HAP-1 (cell line): ENCODE results near the gene TCF7L1.

Experiments
- DNase-seq, 2 experiments: peaks; one replicate each; pipeline ENCODE4 v3.0.0-alpha.2; 2016 to 2020; ENCODE audit warnings: low spot score in 2 of 2
- H3K27me3 ChIP-seq: fragments of 250-450 bp; sonication (Bioruptor Pico); 2 replicates; pipeline ENCODE4 v1.5.1; 2020; ENCODE audit warnings: low read depth, mild to moderate bottlenecking, moderate library complexity
- H3K36me3 ChIP-seq: fragments of 250-450 bp; sonication (Bioruptor Pico); replicated peaks from 2 replicates; pipeline ENCODE4 v1.5.1; 2020; ENCODE audit warnings: mild to moderate bottlenecking
- H3K4me1 ChIP-seq: fragments of 250-450 bp; sonication (Bioruptor Pico); 2 replicates; pipeline ENCODE4 v1.5.1; 2020; ENCODE audit warnings: mild to moderate bottlenecking
- H3K4me3 ChIP-seq: fragments of 250-450 bp; sonication (Bioruptor Pico); 2 replicates; pipeline ENCODE4 v1.5.1; 2020; ENCODE audit warnings: mild to moderate bottlenecking, moderate library complexity
- H3K9me3 ChIP-seq: fragments of 250-450 bp; sonication (Bioruptor Pico); 2 replicates; pipeline ENCODE4 v1.5.1; 2020; ENCODE audit warnings: mild to moderate bottlenecking, moderate library complexity
- in situ Hi-C: fragments of 300-500 bp; cut with MboI; formaldehyde crosslinking; loops from 3 replicates; pipeline ENCODE4 v1.14.3; 2020; ENCODE audit warnings: low sequenced_read_pairs, inconsistent platforms, mixed read lengths

The TCF7L1 gene

GRCh38 chr2:85215448-85216401, 82.5 kb downstream of the TCF7L1 start:
- peak; percentile 87 to 99 for DNase-seq
- Histone ChIP-seq H3K4me3 (peak overlapping the region; percentile 3; the same call in 1 of the 2 replicates), H3K4me1 (peaks cover 30% of the 10 kb centered on the region), H3K27me3 (no peaks in the 10 kb centered on the region), H3K9me3 (no peaks in the 10 kb centered on the region), H3K36me3 (no peaks in the 10 kb centered on the region; the same call in 1 of the 2 replicates)
- in situ Hi-C loops = no loop called here

GRCh38 chr2:85216927-85217326, 83.7 kb downstream of the TCF7L1 start:
- Histone ChIP-seq H3K4me1 (peaks cover 30% of the 10 kb centered on the region), H3K27me3 (no peaks in the 10 kb centered on the region), H3K36me3 (no peaks in the 10 kb centered on the region; the same call in 1 of the 2 replicates), H3K9me3 (no peaks in the 10 kb centered on the region), H3K4me3 (no peak overlapping the region)
- in situ Hi-C loops = no loop called here
- no peak for DNase-seq

- Histone ChIP-seq H3K27me3 (no peaks in the 10 kb centered on the region), H3K9me3 (0 out of 2 replicates have a peak, but pooled peaks cover 2% of the 10 kb centered on the region), H3K4me1 (peaks cover 12% of the 10 kb centered on the region), H3K4me3 (no peak overlapping the region), H3K36me3 (no peaks in the 10 kb centered on the region; the same call in 1 of the 2 replicates)
- DNase-seq = no peak
- in situ Hi-C loops = no loop called here
These were observed 88.0 kb downstream of the TCF7L1 start for GRCh38 chr2:85221067-85221691.

- DNase-seq = peak; percentile 21 to 41
- Histone ChIP-seq H3K36me3 (no peaks in the 10 kb centered on the region), H3K4me3 (no peak overlapping the region), H3K9me3 (0 out of 2 replicates have a peak, but pooled peaks cover 2% of the 10 kb centered on the region), H3K4me1 (no peaks in the 10 kb centered on the region; the same call in 1 of the 2 replicates), H3K27me3 (no peaks in the 10 kb centered on the region)
- in situ Hi-C loops = no loop called here
These were observed 89.6 kb downstream of the TCF7L1 start for GRCh38 chr2:85222792-85223191.

- H3K36me3 ChIP-seq = no peaks in the 10 kb centered on the region
- H3K4me1 ChIP-seq = peaks cover 10% of the 10 kb centered on the region
- no peak for DNase-seq
- no peaks in the 10 kb centered on the region for H3K27me3 ChIP-seq
- H3K9me3 ChIP-seq = 0 out of 2 replicates have a peak, but pooled peaks cover 2% of the 10 kb centered on the region
- in situ Hi-C loops = no loop called here
- H3K4me3 ChIP-seq = no peak overlapping the region
These were observed 93.6 kb downstream of the TCF7L1 start for GRCh38 chr2:85226783-85227182.

- in situ Hi-C loops = no loop called here
- H3K9me3 ChIP-seq = no peaks in the 10 kb centered on the region
- DNase-seq = no peak
- no peak overlapping the region for H3K4me3 ChIP-seq
- H3K27me3 ChIP-seq = no peaks in the 10 kb centered on the region
- no peaks in the 10 kb centered on the region for H3K36me3 ChIP-seq
- peaks cover 31% of the 10 kb centered on the region for H3K4me1 ChIP-seq
These were observed 97.7 kb downstream of the TCF7L1 start for GRCh38 chr2:85230679-85231467.

- Histone ChIP-seq H3K4me3 (no peak overlapping the region), H3K36me3 (no peaks in the 10 kb centered on the region), H3K27me3 (no peaks in the 10 kb centered on the region), H3K4me1 (peaks cover 31% of the 10 kb centered on the region), H3K9me3 (no peaks in the 10 kb centered on the region)
- no peak for DNase-seq
- in situ Hi-C loops = no loop called here
These were observed 98.2 kb downstream of the TCF7L1 start for GRCh38 chr2:85231468-85231805.

- no peaks in the 10 kb centered on the region for H3K36me3 ChIP-seq
- no peak overlapping the region for H3K4me3 ChIP-seq
- peak; percentile 63 to 67 for DNase-seq
- no peaks in the 10 kb centered on the region for H3K9me3 ChIP-seq
- in situ Hi-C loops = no loop called here
- no peaks in the 10 kb centered on the region for H3K27me3 ChIP-seq
- peaks cover 31% of the 10 kb centered on the region for H3K4me1 ChIP-seq
These were observed 98.8 kb downstream of the TCF7L1 start for GRCh38 chr2:85231952-85232351.

- peak; percentile 62 to 66 for DNase-seq
- in situ Hi-C loops = no loop called here
These were observed 101.7 kb downstream of the TCF7L1 start for GRCh38 chr2:85234868-85235267.

GRCh38 chr2:85235281-85235680, 102.1 kb downstream of the TCF7L1 start:
- DNase-seq = no peak
- no peaks in the 10 kb centered on the region for H3K27me3 ChIP-seq
- H3K4me3 ChIP-seq = no peak overlapping the region
- in situ Hi-C loops = no loop called here
- peaks cover 31% of the 10 kb centered on the region for H3K4me1 ChIP-seq
- no peaks in the 10 kb centered on the region for H3K36me3 ChIP-seq
- H3K9me3 ChIP-seq = no peaks in the 10 kb centered on the region

More at GRCh38 chr2:85234868-85235267, 101.7 kb downstream of the TCF7L1 start:
- Histone ChIP-seq H3K36me3 (no peaks in the 10 kb centered on the region), H3K4me1 (peaks cover 31% of the 10 kb centered on the region), H3K9me3 (no peaks in the 10 kb centered on the region), H3K27me3 (no peaks in the 10 kb centered on the region), H3K4me3 (no peak overlapping the region)

GRCh38 chr2:85236084-85236483, 102.9 kb downstream of the TCF7L1 start:
- H3K9me3 ChIP-seq = no peaks in the 10 kb centered on the region
- in situ Hi-C loops = no loop called here
- peaks cover 28% of the 10 kb centered on the region for H3K4me1 ChIP-seq
- H3K27me3 ChIP-seq = no peaks in the 10 kb centered on the region
- H3K4me3 ChIP-seq = no peak overlapping the region
- no peak for DNase-seq
- H3K36me3 ChIP-seq = no peaks in the 10 kb centered on the region

- no peak overlapping the region for H3K4me3 ChIP-seq
- in situ Hi-C loops = no loop called here
- no peaks in the 10 kb centered on the region for H3K36me3 ChIP-seq
- no peaks in the 10 kb centered on the region for H3K27me3 ChIP-seq
- H3K9me3 ChIP-seq = no peaks in the 10 kb centered on the region
- DNase-seq = no peak
- peaks cover 12% of the 10 kb centered on the region for H3K4me1 ChIP-seq
These were observed 104.8 kb downstream of the TCF7L1 start for GRCh38 chr2:85237849-85238565.

GRCh38 chr2:85238607-85239006, 105.4 kb downstream of the TCF7L1 start:
- DNase-seq = no peak
- in situ Hi-C loops = no loop called here
- Histone ChIP-seq H3K36me3 (no peaks in the 10 kb centered on the region), H3K9me3 (no peaks in the 10 kb centered on the region), H3K27me3 (no peaks in the 10 kb centered on the region), H3K4me3 (no peak overlapping the region), H3K4me1 (peaks cover 12% of the 10 kb centered on the region)
